GM23338 (cell line): Measurements from ENCODE around the gene RANGAP1. TPM values are rescaled to one million over a fixed set of nuclear protein-coding genes. Genes with fewer than 3 reads are reported as not detected.

ENCODE experiments used
- ATAC-seq: fragments of 200-7000 bp; cut with Tn5 transposase; 3 replicates; pipeline ENCODE4 v1.9.1; 2020
- DNase-seq: peaks from one replicate; pipeline ENCODE4 v3.0.0-alpha.2; 2015; ENCODE audit warnings: low spot score
- H2AFZ ChIP-seq: fragments of 200-600 bp; sonication (generic); 2 replicates; pipeline ENCODE4 v1.8.0; 2016; ENCODE audit warnings: antibody characterized with exemption, mild to moderate bottlenecking, moderate library complexity
- H3F3A ChIP-seq: fragments of 200-600 bp; sonication (generic); replicated peaks from 2 replicates; pipeline ENCODE4 v1.8.0; 2017; ENCODE audit warnings: antibody characterized with exemption, mixed run types, low read depth
- H3K27ac ChIP-seq: fragments of 200-600 bp; sonication (generic); 2 replicates; pipeline ENCODE4 v1.6.1; 2016; ENCODE audit warnings: low read depth
- H3K27me3 ChIP-seq: fragments of 200-600 bp; sonication (generic); 2 replicates; pipeline ENCODE4 v1.8.0; 2016; ENCODE audit warnings: mild to moderate bottlenecking, mixed run types, moderate library complexity; ENCODE audit not compliant: insufficient read depth
- H3K36me3 ChIP-seq: fragments of 200-600 bp; sonication (generic); 2 replicates; pipeline ENCODE4 v1.8.0; 2016; ENCODE audit warnings: mild to moderate bottlenecking; ENCODE audit not compliant: insufficient read depth
- H3K4me1 ChIP-seq: fragments of 200-600 bp; sonication (generic); 2 replicates; pipeline ENCODE4 v1.8.0; 2016; ENCODE audit warnings: mild to moderate bottlenecking, moderate library complexity; ENCODE audit not compliant: insufficient read depth
- H3K4me2 ChIP-seq: fragments of 200-600 bp; sonication (generic); 2 replicates; pipeline ENCODE4 v1.7.1; 2017; ENCODE audit warnings: mixed run types
- H3K4me3 ChIP-seq: fragments of 200-600 bp; sonication (generic); 2 replicates; pipeline ENCODE4 v1.6.1; 2016; ENCODE audit warnings: mixed run types
- H3K79me2 ChIP-seq: fragments of 200-600 bp; sonication (generic); replicated peaks from 2 replicates; pipeline ENCODE4 v1.8.0; 2017; ENCODE audit warnings: mild to moderate bottlenecking; ENCODE audit not compliant: insufficient read depth
- H3K9me2 ChIP-seq: fragments of 200-600 bp; sonication (generic); 2 replicates; pipeline ENCODE4 v1.8.0; 2017; ENCODE audit not compliant: insufficient read depth
- H4K20me1 ChIP-seq: fragments of 200-600 bp; sonication (generic); replicated peaks from 2 replicates; pipeline ENCODE4 v1.8.0; 2017; ENCODE audit warnings: mild to moderate bottlenecking; ENCODE audit not compliant: insufficient read depth
- H3K27ac Mint-ChIP-seq: 2 replicates; pipeline ENCODE4 v1.8.0; 2020; ENCODE audit warnings: inconsistent platforms, mild to moderate bottlenecking, moderate library complexity, mixed read lengths
- H3K27me3 Mint-ChIP-seq: 3 replicates; pipeline ENCODE4 v1.8.0; 2022; ENCODE audit warnings: low read depth, mild to moderate bottlenecking, moderate library complexity, mixed read lengths, inconsistent platforms; ENCODE audit not compliant: insufficient read depth, poor library complexity
- H3K36me3 Mint-ChIP-seq: 3 replicates; pipeline ENCODE4 v1.8.0; 2021; ENCODE audit warnings: low read depth, mild to moderate bottlenecking, inconsistent platforms, moderate library complexity, mixed read lengths
- H3K4me1 Mint-ChIP-seq: 3 replicates; pipeline ENCODE4 v1.8.0; 2020; ENCODE audit warnings: mild to moderate bottlenecking, inconsistent platforms, mixed read lengths
- H3K4me3 Mint-ChIP-seq: 3 replicates; pipeline ENCODE4 v1.8.0; 2021; ENCODE audit warnings: moderate library complexity, mild to moderate bottlenecking, inconsistent platforms, mixed read lengths
- H3K9me3 Mint-ChIP-seq: 3 replicates; pipeline ENCODE4 v1.8.0; 2020; ENCODE audit warnings: moderate library complexity, mild to moderate bottlenecking, inconsistent platforms, mixed read lengths
- CREB1 ChIP-seq: fragments of 250-450 bp; sonication (Bioruptor Pico); IDR thresholded peaks from 2 replicates; pipeline ENCODE4 v1.5.0; 2020; ENCODE audit warnings: low read depth, mild to moderate bottlenecking, moderate library complexity
- CTCF ChIP-seq, 2 experiments: fragments of 200-600 bp in 1 of 2; sonication (generic) in 1 of 2; conservative IDR thresholded peaks; 2 replicates each; pipeline versions ENCODE4 v1.5.1 to v1.6.1; 2016 to 2017; ENCODE audit warnings: antibody characterized with exemption in 2 of 2, low read depth in 2 of 2, mild to moderate bottlenecking in 2 of 2, moderate library complexity in 1 of 2
- ETS1 ChIP-seq: IDR thresholded peaks from 2 replicates; pipeline ENCODE4 v1.6.1; 2016; ENCODE audit warnings: antibody characterized with exemption
- EZH2 ChIP-seq: fragments of 200-600 bp; sonication (generic); IDR thresholded peaks from one replicate; pipeline ENCODE4 v1.8.0; 2017; ENCODE audit warnings: antibody characterized with exemption, mild to moderate bottlenecking, low read depth; ENCODE audit not compliant: unreplicated experiment
- EZH2phosphoT487 ChIP-seq: fragments of 200-600 bp; sonication (generic); IDR thresholded peaks from one replicate; pipeline ENCODE4 v1.8.1; 2018; ENCODE audit warnings: antibody characterized with exemption; ENCODE audit not compliant: unreplicated experiment
- JUNB ChIP-seq: IDR thresholded peaks from one replicate; pipeline ENCODE4 v1.6.1; 2016; ENCODE audit warnings: antibody characterized with exemption; ENCODE audit not compliant: unreplicated experiment
- NANOG ChIP-seq: IDR thresholded peaks from 2 replicates; pipeline ENCODE4 v1.6.1; 2016; ENCODE audit warnings: antibody characterized with exemption, borderline replicate concordance
- POLR2AphosphoS5 ChIP-seq: IDR thresholded peaks from 2 replicates; pipeline ENCODE4 v1.6.1; 2016; ENCODE audit warnings: antibody characterized with exemption, low read depth
- REST ChIP-seq: IDR thresholded peaks from one replicate; pipeline ENCODE4 v1.6.1; 2018; ENCODE audit warnings: antibody characterized with exemption; ENCODE audit not compliant: unreplicated experiment
- ZNF114 ChIP-seq: fragments of 250-450 bp; sonication (Bioruptor Pico); IDR thresholded peaks from 2 replicates; pipeline ENCODE4 v1.5.0; 2020; ENCODE audit warnings: mild to moderate bottlenecking, moderate library complexity
- ZNF331 ChIP-seq: fragments of 250-450 bp; sonication (Bioruptor Pico); IDR thresholded peaks from 2 replicates; pipeline ENCODE4 v1.5.0; 2020; ENCODE audit warnings: low read depth, mild to moderate bottlenecking, moderate library complexity
- polyA plus RNA-seq: library from polyadenylated mRNA; unstranded; fragments of >200 nt; fragmentation: Nextera tagmentation; extraction: Ambion mirVana; gene quantifications from 2 replicates; pipeline ENCODE4 v1.2.1, GENCODE V29; 2016
- total RNA-seq: library from RNA; depleted of rRNA; stranded (reverse); fragments of >200 nt; shearing (Covaris generic); gene quantifications from 2 replicates; pipeline ENCODE4 v1.2.3, GENCODE V29; 2014

The RANGAP1 gene
- total and polyA plus RNA-seq, 2 experiments from 2014 or later, result 54.7 to 141 TPM

GRCh38 chr22:41315586-41315985 is 29.6 kb upstream of the RANGAP1 start:
- H3K4me3 ChIP-seq, result no peak overlapping the region
- H3K4me1 ChIP-seq, result 0 out of 2 replicates have a peak, but pooled peaks cover 8% of the 10 kb centered on the region
- H3K27ac ChIP-seq, result no peak overlapping the region
- Mint-ChIP-seq H3K4me3 (no peak overlapping the region), H3K27me3 (peaks cover 18% of the 10 kb centered on the region), H3K27ac (no peak overlapping the region), H3K9me3 (no peaks in the 10 kb centered on the region), H3K4me1 (peaks cover 8% of the 10 kb centered on the region), H3K36me3 (peaks cover 12% of the 10 kb centered on the region)
- no peak overlapping the region for H3K4me2 ChIP-seq
- peaks cover 61% of the 10 kb centered on the region for H3K79me2 ChIP-seq
- H2AFZ ChIP-seq, result no peak overlapping the region
- no peaks in the 10 kb centered on the region for H3F3A ChIP-seq
- no peak for TF ChIP-seq ETS1
- no peak for TF ChIP-seq CREB1 (CRISPR knock-in tag)
- no peak for TF ChIP-seq EZH2
- no peak for TF ChIP-seq EZH2phosphoT487
- no peak for TF ChIP-seq ZNF114 (CRISPR knock-in tag)
- no peak for TF ChIP-seq REST
- no peak for TF ChIP-seq POLR2AphosphoS5
- no peak for TF ChIP-seq ZNF331 (CRISPR knock-in tag)
- TF ChIP-seq JUNB, result no peak
- peaks cover 14% of the 10 kb centered on the region for H4K20me1 ChIP-seq
- no peak for DNase-seq
- no peak for ATAC-seq
- H3K9me2 ChIP-seq, result no peaks in the 10 kb centered on the region
- H3K36me3 ChIP-seq, result no peaks in the 10 kb centered on the region
- no peaks in the 10 kb centered on the region for H3K27me3 ChIP-seq

GRCh38 chr22:41314821-41315220 is 28.8 kb upstream of the RANGAP1 start:
- no peaks in the 10 kb centered on the region for H3K9me3 Mint-ChIP-seq
- Histone ChIP-seq H3F3A (no peaks in the 10 kb centered on the region), H3K4me2 (no peak overlapping the region), H3K4me1 (0 out of 2 replicates have a peak, but pooled peaks cover 8% of the 10 kb centered on the region), H3K36me3 (no peaks in the 10 kb centered on the region), H2AFZ (no peak overlapping the region), H3K4me3 (no peak overlapping the region), H4K20me1 (peaks cover 14% of the 10 kb centered on the region), H3K27me3 (no peaks in the 10 kb centered on the region), H3K79me2 (peaks cover 69% of the 10 kb centered on the region), H3K9me2 (no peaks in the 10 kb centered on the region), H3K27ac (no peak overlapping the region)
- H3K27ac Mint-ChIP-seq, result no peak overlapping the region
- H3K27me3 Mint-ChIP-seq, result peaks cover 16% of the 10 kb centered on the region
- peaks cover 13% of the 10 kb centered on the region for H3K36me3 Mint-ChIP-seq
- DNase-seq (no peak), ATAC-seq (no peak)
- peaks cover 8% of the 10 kb centered on the region for H3K4me1 Mint-ChIP-seq
- H3K4me3 Mint-ChIP-seq, result no peak overlapping the region
- no peak for TF ChIP-seq CTCF (conservative IDR thresholded peaks at IDR 0.05; ENCODE audit: low read depth in 2 of 2)
- no peak for TF ChIP-seq REST
- TF ChIP-seq NANOG, result no peak
- TF ChIP-seq EZH2, result no peak
- no peak for TF ChIP-seq ETS1
- no peak for TF ChIP-seq ZNF331 (CRISPR knock-in tag)
- TF ChIP-seq JUNB, result no peak
